ENCODE data around the gene ZMYND8. TPM values are rescaled to one million over a fixed set of nuclear protein-coding genes. Genes with fewer than 3 reads are reported as not detected.

Gene ZMYND8
- 13.7 and 33.9 TPM in 2 replicates for total RNA-seq

GRCh38 chr20:47356526-47357295 lies at the start of gene ZMYND8:
Gene ZMYND8, minus strand, starts transcription at chr20:47356699. Its CDS starts 29 bp downstream, at chr20:47356670.

Other genes with a start within 250 kb of the ZMYND8 start
- 36.2 and 59.9 TPM in 2 replicates for gene NCOA3, start 145.2 kb upstream of the ZMYND8 start, total RNA-seq

Data from nasal cavity respiratory epithelium epithelial cell of viscerocranial mucosa (primary cell).